Measurements from ENCODE around the gene SULT1C2. TPM values are rescaled to one million over a fixed set of nuclear protein-coding genes. Genes with fewer than 3 reads are reported as not detected.

The SULT1C2 gene
- not detected in 2 replicates for total RNA-seq

GRCh38 chr2:108288534-108289106 lies at the start of gene SULT1C2:
Gene SULT1C2 (plus strand): TSS chr2:108288895. CDS start chr2:108293668, 4,773 bp downstream.

GRCh38 chr2:108239786-108240185 lies 48.9 kb upstream of the SULT1C2 start, which contains the start of gene SULT1C3:
Gene SULT1C3 (plus strand): TSS chr2:108239968. CDS start chr2:108247195, 7,227 bp downstream.

Other genes with a start within 250 kb of the SULT1C2 start
- not detected in 2 replicates for gene SULT1C3, start 48.9 kb upstream of the SULT1C2 start, total RNA-seq
- gene SULT1C4, start 89.1 kb downstream of the SULT1C2 start, total RNA-seq = 0.14 TPM in 1 of 2 replicates, not detected in the other
- gene GCC2, start 160.3 kb downstream of the SULT1C2 start, total RNA-seq = 25.6 and 26.2 TPM in 2 replicates
- gene LIMS1, start 245.6 kb downstream of the SULT1C2 start, total RNA-seq = 148 and 258 TPM in 2 replicates

Data from placental pericyte (primary cell).